OCI-LY7 (cell line): Measurements from ENCODE around the gene BCL7B. TPM values are rescaled to one million over a fixed set of nuclear protein-coding genes. Genes with fewer than 3 reads are reported as not detected.

Experiments used
- BruUV-seq: library from RNA; stranded (reverse); fragments of 400-500 nt; replicated peaks from 2 replicates; lab custom pipeline; 2021; lab: Mats Ljungman, UMichigan
- CTCF ChIA-PET: fragments of 300-600 bp; sonication (Branson Sonifier 250); formaldehyde crosslinking; loops from one replicate; lab custom pipeline; 2022; ENCODE audit warnings: antibody characterized with exemption; ENCODE audit not compliant: unreplicated experiment; lab: Charles Lee
- POLR2A ChIA-PET: fragments of 300-600 bp; sonication (Branson Sonifier 250); formaldehyde crosslinking; loops from one replicate; lab custom pipeline; 2022; ENCODE audit warnings: antibody characterized with exemption; lab: Charles Lee
- DNase-seq: peaks from one replicate; pipeline ENCODE4 v3.0.0-alpha.2; 2015; ENCODE audit warnings: low spot score
- H2AFZ ChIP-seq: fragments of 200-600 bp; sonication (generic), shearing (Covaris generic); 2 replicates; pipeline ENCODE4 v1.6.1; 2014; ENCODE audit warnings: mild to moderate bottlenecking, antibody characterized with exemption, low read length, moderate library complexity
- H3K27ac ChIP-seq: fragments of 200-600 bp; sonication (generic); 2 replicates; pipeline ENCODE4 v1.5.1; 2014; ENCODE audit warnings: mixed run types, low read depth, mild to moderate bottlenecking, moderate library complexity, low read length, inconsistent platforms; ENCODE audit not compliant: poor library complexity, severe bottlenecking
- H3K36me3 ChIP-seq: fragments of 200-600 bp; sonication (generic); 2 replicates; pipeline ENCODE4 v1.6.1; 2014; ENCODE audit warnings: mild to moderate bottlenecking, antibody characterized with exemption, low read length, moderate library complexity, mixed read lengths; ENCODE audit not compliant: insufficient read depth
- H3K4me1 ChIP-seq: fragments of 200-600 bp; sonication (generic); 2 replicates; pipeline ENCODE4 v1.5.1; 2014; ENCODE audit warnings: mild to moderate bottlenecking, low read length; ENCODE audit not compliant: insufficient read depth, poor library complexity, severe bottlenecking
- H3K4me2 ChIP-seq: fragments of 200-600 bp; sonication (generic); 2 replicates; pipeline ENCODE4 v1.6.1; 2014; ENCODE audit warnings: mild to moderate bottlenecking, low read length
- H3K4me3 ChIP-seq: fragments of 200-600 bp; sonication (generic); 2 replicates; pipeline ENCODE4 v1.5.1; 2014; ENCODE audit warnings: mild to moderate bottlenecking, low read depth, low read length; ENCODE audit not compliant: poor library complexity, severe bottlenecking
- H3K79me2 ChIP-seq: fragments of 200-600 bp; sonication (generic); 2 replicates; pipeline ENCODE4 v1.6.1; 2016; ENCODE audit warnings: low read depth, mild to moderate bottlenecking, low read length, moderate library complexity, mixed read lengths; ENCODE audit not compliant: insufficient read depth
- H3K9me2 ChIP-seq: fragments of 200-600 bp; sonication (generic); 2 replicates; pipeline ENCODE4 v1.6.1; 2016; ENCODE audit warnings: mild to moderate bottlenecking, low read length, mixed read lengths; ENCODE audit not compliant: insufficient read depth
- H3K9me3 ChIP-seq: fragments of 200-600 bp; sonication (generic); 2 replicates; pipeline ENCODE4 v1.6.1; 2014; ENCODE audit warnings: mild to moderate bottlenecking, mixed run types, low read length, mixed read lengths
- H4K20me1 ChIP-seq: fragments of 200-600 bp; sonication (generic); 2 replicates; pipeline ENCODE4 v1.6.1; 2014; ENCODE audit warnings: mild to moderate bottlenecking, antibody characterized with exemption, low read length, moderate library complexity, mixed read lengths; ENCODE audit not compliant: insufficient read depth
- CTCF ChIP-seq: fragments of 200-600 bp; sonication (generic); conservative IDR thresholded peaks from 2 replicates; pipeline ENCODE4 v1.5.1; 2014; ENCODE audit warnings: mild to moderate bottlenecking, antibody characterized with exemption, low read length, moderate library complexity, mixed read lengths
- EZH2phosphoT487 ChIP-seq: fragments of 200-600 bp; sonication (generic); IDR thresholded peaks from 2 replicates; pipeline ENCODE4 v1.6.1; 2018; ENCODE audit warnings: low read depth, borderline replicate concordance, mild to moderate bottlenecking, mixed run types, antibody characterized with exemption, low read length, moderate library complexity, mixed read lengths
- intact Hi-C: fragments of 100-400 bp; cut with micrococcal nuclease; formaldehyde crosslinking; loops from one replicate; pipeline ENCODE4 v1.10.0; 2022; ENCODE audit not compliant: unreplicated experiment
- total RNA-seq, 2 experiments: library from RNA; depleted of rRNA in 1 of 2; stranded (reverse); fragments of >200 nt in 1 of 2; shearing (Covaris generic) in 1 of 2; gene quantifications; 2 replicates each; pipeline ENCODE4 v1.2.3, GENCODE V29; 2014 to 2022

Gene BCL7B
- total RNA-seq, 2 experiments from 2014 or later: 31.7 to 51.7 TPM

- Histone ChIP-seq H4K20me1 (no peaks in the 10 kb centered on the region), H3K4me3 (no peak overlapping the region)
- POLR2A ChIA-PET: interaction anchor here (3.5 kb wide), 1 partner anchor 12 kb away, joined by 13 read pairs; the partner anchor contains the start of gene BAZ1B
These were observed 23.7 kb downstream of the BCL7B start for GRCh38 chr7:73533742-73534141.

DNA sequence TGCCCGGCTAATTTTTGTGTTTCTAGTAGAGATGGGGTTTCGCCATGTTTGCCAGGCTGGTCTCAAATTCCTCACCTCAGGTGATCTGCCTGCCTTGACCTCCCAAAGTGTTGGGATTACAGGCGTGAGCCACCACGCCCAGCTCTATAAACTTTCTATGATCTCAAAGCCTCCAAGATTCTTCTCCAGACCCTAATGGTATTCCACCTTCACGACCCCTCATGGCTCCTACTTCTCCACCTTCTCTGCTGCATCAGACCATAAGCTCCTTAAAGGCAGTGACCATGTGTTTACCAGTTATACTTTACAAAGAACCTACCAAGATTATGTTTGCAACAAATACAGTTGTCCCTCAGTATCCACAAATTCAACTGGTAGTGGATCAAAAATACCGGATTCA lies 25.3 kb downstream of the BCL7B start:
- no peaks in the 10 kb centered on the region for H3K79me2 ChIP-seq
- H4K20me1 ChIP-seq: no peaks in the 10 kb centered on the region
- no TSS peak for BruUV-seq
- no peak overlapping the region for H2AFZ ChIP-seq
- H3K9me2 ChIP-seq: no peaks in the 10 kb centered on the region
- DNase-seq: no peak
- no peak overlapping the region for H3K4me2 ChIP-seq
- no peak for TF ChIP-seq EZH2phosphoT487
- no peak for TF ChIP-seq CTCF
- H3K9me3 ChIP-seq: no peaks in the 10 kb centered on the region
- ChIA-PET POLR2A (interaction anchor here (3.5 kb wide), 1 partner anchor 10 kb away, joined by 13 read pairs; the partner anchor contains the start of gene BAZ1B), CTCF (interaction anchor here (0.6 kb wide), 1 partner anchor 21 kb away, joined by 4 read pairs; no protein-coding TSS in a partner anchor)
- intact Hi-C loops: no loop called here
- peaks cover 31% of the 10 kb centered on the region for H3K36me3 ChIP-seq
- peaks cover 10% of the 10 kb centered on the region for H3K4me1 ChIP-seq
- H3K4me3 ChIP-seq: no peak overlapping the region
- no peak overlapping the region for H3K27ac ChIP-seq

More at GRCh38 chr7:73533742-73534141, 23.7 kb downstream of the BCL7B start:
- Histone ChIP-seq H3K4me2 (no peak overlapping the region), H3K79me2 (no peaks in the 10 kb centered on the region), H3K4me1 (no peaks in the 10 kb centered on the region), H3K9me3 (no peaks in the 10 kb centered on the region), H2AFZ (no peak overlapping the region), H3K27ac (no peak overlapping the region), H3K36me3 (peaks cover 46% of the 10 kb centered on the region), H3K9me2 (no peaks in the 10 kb centered on the region)
- DNase-seq: no peak
- intact Hi-C loops: no loop called here
- no TSS peak for BruUV-seq
- CTCF ChIA-PET: no interaction called here
- TF ChIP-seq EZH2phosphoT487 (no peak), CTCF (no peak)

DNA sequence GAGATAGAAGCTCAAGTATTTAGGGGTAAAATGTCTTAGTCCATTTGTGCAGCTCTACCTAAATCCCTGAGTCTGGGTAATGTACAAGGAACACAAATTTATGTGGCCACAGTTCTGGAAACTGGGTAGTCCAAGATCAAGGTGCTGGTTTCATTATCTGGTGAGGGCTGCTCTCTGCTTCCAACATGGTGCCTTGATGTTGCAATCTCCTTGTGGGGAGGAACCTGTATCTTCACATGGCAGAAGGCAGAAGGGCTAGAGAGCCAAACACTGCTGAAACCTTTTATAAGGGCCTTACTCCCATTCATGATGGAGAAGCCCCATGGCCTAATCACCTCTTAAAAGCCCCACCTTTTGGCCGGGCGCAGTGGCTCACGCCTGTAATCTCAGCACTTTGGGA lies 26.7 kb downstream of the BCL7B start:
- H3K27ac ChIP-seq: no peak overlapping the region
- H2AFZ ChIP-seq: no peak overlapping the region
- H3K79me2 ChIP-seq: peaks cover 7% of the 10 kb centered on the region; the same call in 1 of the 2 replicates
- peaks cover 17% of the 10 kb centered on the region for H3K36me3 ChIP-seq
- BruUV-seq: no TSS peak
- H3K4me1 ChIP-seq: peaks cover 24% of the 10 kb centered on the region
- no peaks in the 10 kb centered on the region for H4K20me1 ChIP-seq
- no peaks in the 10 kb centered on the region for H3K9me2 ChIP-seq
- no peaks in the 10 kb centered on the region for H3K9me3 ChIP-seq
- TF ChIP-seq EZH2phosphoT487: no peak
- TF ChIP-seq CTCF: no peak
- ChIA-PET POLR2A (interaction anchor here (3.5 kb wide), 1 partner anchor 9 kb away, joined by 13 read pairs; the partner anchor contains the start of gene BAZ1B), CTCF (no interaction called here)
- H3K4me3 ChIP-seq: no peak overlapping the region
- DNase-seq: no peak
- intact Hi-C loops: no loop called here
- no peak overlapping the region for H3K4me2 ChIP-seq
